Gastrocnemius medialis (tissue), 4 donors: ENCODE measurements around the gene PRX. TPM values are rescaled to one million over a fixed set of nuclear protein-coding genes. Genes with fewer than 3 reads are reported as not detected.

Experiments used
- ATAC-seq, 2 donors: fragments of 150-250 bp; one replicate each; pipeline ENCODE4 v1.9.1; 2016
- DNase-seq, 2 donors: peaks; one replicate each; pipeline ENCODE4 v3.0.0-alpha.2; 2019
- H3K27ac ChIP-seq, 4 donors: fragments of 200-600 bp; sonication (generic); 1 replicate in 1 of 4; 2 replicates in 3 of 4; pipeline ENCODE4 v1.5.1; 2016 to 2018; ENCODE audit warnings: mild to moderate bottlenecking in 2 of 4, moderate library complexity in 1 of 4
- H3K27me3 ChIP-seq, 3 donors: fragments of 200-600 bp; sonication (generic) in 2 of 3; 1 replicate in 1 of 3; 2 replicates in 2 of 3; pipeline versions ENCODE4 v1.5.1 to v1.6.0; 2016 to 2019; ENCODE audit warnings: mild to moderate bottlenecking in 1 of 3, moderate library complexity in 1 of 3
- H3K36me3 ChIP-seq, 2 donors: fragments of 200-600 bp; sonication (generic) in 1 of 2; one replicate each; pipeline ENCODE4 v1.5.1; 2017 to 2018
- H3K4me1 ChIP-seq, 2 donors: fragments of 200-600 bp; sonication (generic) in 1 of 2; one replicate each; pipeline ENCODE4 v1.5.1; 2016 to 2017; ENCODE audit warnings: mild to moderate bottlenecking in 2 of 2
- H3K4me3 ChIP-seq, 4 donors: fragments of 200-600 bp; sonication (generic) in 3 of 4; 1 replicate in 1 of 4; 2 replicates in 3 of 4; pipeline ENCODE4 v1.5.1; 2016 to 2019; ENCODE audit warnings: mild to moderate bottlenecking in 2 of 4
- H3K9me3 ChIP-seq, 3 donors: fragments of 200-600 bp; sonication (generic) in 2 of 3; 1 replicate in 1 of 3; 2 replicates in 2 of 3; pipeline ENCODE4 v1.5.1; 2016 to 2019
- CTCF ChIP-seq, 5 experiments: fragments of 450-650 bp in 3 of 5; fragments of 200-600 bp in 2 of 5; sonication (generic) in 2 of 5; IDR thresholded peaks in 4 of 5; conservative IDR thresholded peaks in 1 of 5; 1 replicate in 4 of 5; 2 replicates in 1 of 5; pipeline ENCODE4 v1.5.1; 2016 to 2019; ENCODE audit warnings: antibody characterized with exemption in 5 of 5, mild to moderate bottlenecking in 3 of 5, moderate library complexity in 3 of 5
- POLR2A ChIP-seq, 2 donors: fragments of 450-650 bp; IDR thresholded peaks; one replicate each; pipeline ENCODE4 v1.6.1; 2017; ENCODE audit warnings: antibody characterized with exemption in 2 of 2, mild to moderate bottlenecking in 2 of 2, moderate library complexity in 2 of 2
- in situ Hi-C, 4 donors: fragments of 200-750 bp; cut with MboI; loops; one replicate each; pipeline versions ENCODE4 v1.15.0 to v1.8.0; 2017; ENCODE audit warnings: low sequenced_read_pairs in 4 of 4
- intact Hi-C: fragments of 100-400 bp; cut with DNase I; formaldehyde crosslinking; loops from one replicate; pipeline ENCODE4 v1.15.1; 2023; ENCODE audit warnings: low total_unique reads
- total RNA-seq, 4 donors: library from RNA; depleted of rRNA; stranded (reverse); fragments of >200 nt; gene quantifications; one replicate each; pipeline versions ENCODE4 v1.1.0 to v1.2.3, GENCODE V29; 2016

PRX gene
- total RNA-seq, 4 donors from 2014 or later, result 2.4 to 4.2 (median 3.2) TPM

GRCh38 chr19:40356681-40357595 lies 56.2 kb downstream of the PRX start:
- no peak overlapping the region for H3K4me3 ChIP-seq
- TF ChIP-seq POLR2A (IDR thresholded peaks at IDR 0.05), result no peak
- no peak for TF ChIP-seq CTCF (IDR thresholded peaks at IDR 0.05 in 4 of 5, conservative IDR thresholded peaks at IDR 0.05 in 1 of 5)
- H3K27me3 ChIP-seq, result no peaks in the 10 kb centered on the region
- no peaks in the 10 kb centered on the region for H3K9me3 ChIP-seq
- in situ Hi-C loops, result no loop called here
- H3K4me1 ChIP-seq, result no peaks in the 10 kb centered on the region
- no peak for DNase-seq
- H3K27ac ChIP-seq, result no peak overlapping the region
- intact Hi-C loops, result no loop called here
- ATAC-seq, result no peak
- peaks cover 0 to 9% of the 10 kb centered on the region in 2 donors for H3K36me3 ChIP-seq

GRCh38 chr19:40355975-40356680 lies 57.0 kb downstream of the PRX start:
- Histone ChIP-seq H3K9me3 (no peaks in the 10 kb centered on the region), H3K27ac (no peak overlapping the region), H3K4me3 (no peak overlapping the region), H3K4me1 (no peaks in the 10 kb centered on the region), H3K36me3 (peaks cover 0 to 9% of the 10 kb centered on the region in 2 donors), H3K27me3 (no peaks in the 10 kb centered on the region)
- DNase-seq (no peak), ATAC-seq (no peak)
- in situ Hi-C loops (no loop called here), intact Hi-C loops (no loop called here)
- TF ChIP-seq CTCF (IDR thresholded peaks at IDR 0.05 in 4 of 5, conservative IDR thresholded peaks at IDR 0.05 in 1 of 5) (no peak), POLR2A (IDR thresholded peaks at IDR 0.05) (no peak)

DNA sequence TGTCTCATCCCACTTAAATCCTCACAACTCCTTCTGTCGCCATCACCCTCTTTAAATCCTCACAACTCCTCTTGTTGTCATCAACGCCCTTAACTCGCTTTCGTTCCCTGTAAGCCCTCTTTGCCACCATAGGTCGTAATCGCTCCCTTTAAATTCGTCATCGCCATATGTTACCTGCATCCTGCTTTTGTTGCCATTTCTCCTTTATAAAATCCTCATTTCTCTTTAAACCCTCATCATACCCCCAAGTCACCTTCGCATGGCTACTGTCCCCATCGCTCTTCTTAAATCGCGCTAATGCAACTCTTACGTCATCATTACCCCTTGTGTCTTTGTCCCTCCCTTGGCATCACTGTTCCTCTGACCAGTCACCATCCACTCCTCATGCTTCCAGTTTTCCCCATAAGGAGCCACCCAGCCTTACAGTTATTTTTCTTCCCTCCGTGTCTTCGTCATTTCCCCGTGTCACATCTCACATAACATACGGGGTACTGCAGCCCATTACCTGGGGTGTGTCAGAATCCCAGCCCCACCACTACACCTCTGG lies 64.1 kb downstream of the PRX start:
- peak in 1 of 2 donors; percentile 48 for DNase-seq
- Histone ChIP-seq H3K27ac (peak overlapping the region; percentile 86 to 93 (median 88)), H3K4me3 (peak overlapping the region; percentile 61 to 82 (median 72)), H3K9me3 (no peaks in the 10 kb centered on the region), H3K4me1 (peaks cover 9 to 20% of the 10 kb centered on the region in 2 donors), H3K27me3 (no peaks in the 10 kb centered on the region), H3K36me3 (no peaks in the 10 kb centered on the region)
- TF ChIP-seq CTCF (IDR thresholded peaks at IDR 0.05 in 4 of 5, conservative IDR thresholded peaks at IDR 0.05 in 1 of 5) (no peak), POLR2A (IDR thresholded peaks at IDR 0.05) (no peak)
- in situ Hi-C loops, result no loop called here
- peak; percentile 19 to 45 for ATAC-seq
- intact Hi-C loops, result loop anchor here (2.0 to 5.0 kb wide), 5 partner anchors 56 to 118 kb away; partner anchors contain the start of genes AKT2, BLVRB and SPTBN4

DNA sequence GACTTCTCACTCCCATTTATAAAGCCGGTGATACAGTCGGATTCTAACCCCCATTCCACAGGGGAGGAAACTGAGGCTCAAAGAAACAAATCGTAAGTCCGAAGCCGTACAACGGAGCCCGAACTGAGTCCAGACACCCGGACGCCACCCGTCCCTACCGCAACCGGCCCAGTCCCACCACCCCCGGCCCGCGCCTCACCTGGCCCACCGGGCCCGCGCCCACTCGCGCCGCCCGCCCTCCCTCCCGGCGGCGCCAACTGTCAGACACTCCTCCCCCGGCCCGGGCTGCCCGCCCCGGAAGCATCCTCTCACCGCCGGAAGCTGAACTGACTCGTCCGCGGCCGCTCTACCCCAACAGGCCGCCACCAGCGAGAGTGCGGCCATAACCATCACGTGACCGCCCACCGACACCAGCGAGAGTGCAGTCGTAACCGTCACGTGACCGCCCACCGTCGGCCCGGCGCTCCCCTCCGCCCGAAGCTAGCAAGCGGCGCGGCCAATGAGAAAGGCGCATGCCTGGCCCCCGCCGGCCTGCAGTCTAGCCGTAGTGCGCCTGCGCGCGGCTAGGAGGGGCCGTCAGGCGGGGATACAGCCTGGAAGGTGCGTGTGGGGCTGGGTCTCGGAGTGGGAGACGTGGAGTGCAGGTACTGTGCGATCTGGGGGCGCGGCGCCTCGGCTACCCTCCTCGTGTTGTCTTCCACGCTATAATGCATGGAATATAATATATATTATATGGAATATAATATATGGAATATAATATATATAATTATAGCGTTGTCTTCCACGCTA lies 64.9 kb downstream of the PRX start, which contains the start of the genes C19orf47 and PLD3:
Gene C19orf47, minus strand, starts transcription at position 273 of the 789 bp plus-strand sequence. CDS start 6,540 bp downstream, outside the sequence.
Gene PLD3, plus strand, starts transcription at position 571 of the 789 bp plus-strand sequence. CDS start 17,789 bp downstream, outside the sequence.
- in situ Hi-C loops, result no loop called here
- intact Hi-C loops, result loop anchor here (2.0 to 5.0 kb wide), 5 partner anchors 56 to 119 kb away; partner anchors contain the start of genes AKT2, BLVRB and SPTBN4
- ATAC-seq, result peak; percentile 95 to 97
- TF ChIP-seq POLR2A (IDR thresholded peaks at IDR 0.05) (peak; percentile 87 to 95), CTCF (IDR thresholded peaks at IDR 0.05 in 4 of 5, conservative IDR thresholded peaks at IDR 0.05 in 1 of 5) (peak in 2 of 5 experiments; percentile 72 to 78)
- H3K36me3 ChIP-seq, result no peaks in the 10 kb centered on the region
- peak within 1 kb of the TSS; percentile 61 to 87 (median 82) for H3K4me3 ChIP-seq
- DNase-seq, result peak; percentile 100
- no peaks in the 10 kb centered on the region for H3K9me3 ChIP-seq
- peaks cover 9 to 22% of the 10 kb centered on the region in 2 donors for H3K4me1 ChIP-seq
- peak within 1 kb of the TSS; percentile 86 to 93 (median 92) for H3K27ac ChIP-seq
- no peaks in the 10 kb centered on the region for H3K27me3 ChIP-seq
